ENCODE data around the gene F11R. TPM values are rescaled to one million over a fixed set of nuclear protein-coding genes. Genes with fewer than 3 reads are reported as not detected.
"Not testable (repeated sequence)": the region's sequence is repeated elsewhere in the genome, so short reads cannot be mapped to it uniquely, and the experiment has no call there.

Gene F11R
- polyA plus RNA-seq, 4 donors, result 81.3 to 103 (median 95.5) TPM

- peak; percentile 33 to 52 (median 48) for DNase-seq (ENCODE audit: low read depth in 4 of 4, low spot score in 3 of 4)
Observed at GRCh38 chr1:161044908-161045735, 24.2 kb upstream of the F11R start.

GRCh38 chr1:161044535-161044907 lies 23.6 kb upstream of the F11R start:
- DNase-seq (ENCODE audit: low read depth in 4 of 4, low spot score in 3 of 4), result no peak

DNA sequence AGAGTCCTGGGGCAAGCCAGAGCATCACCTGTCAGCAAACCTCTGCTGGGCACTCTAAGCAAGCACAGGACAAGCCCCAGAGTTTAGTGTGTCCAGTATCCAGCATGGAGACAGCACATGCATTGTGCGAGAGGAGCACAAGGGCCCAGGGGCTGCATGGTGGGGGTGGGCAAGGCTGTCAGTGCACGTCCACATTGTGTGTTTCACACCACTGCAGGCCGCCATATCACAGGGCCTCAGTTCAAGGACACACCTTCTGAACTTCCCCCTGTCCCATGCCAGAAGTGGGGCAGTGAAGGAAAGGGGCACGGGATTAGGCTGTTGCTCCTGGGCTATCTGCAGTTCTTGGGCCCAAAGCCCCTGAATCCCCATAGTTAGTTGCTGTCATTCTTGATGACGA lies 18.6 kb upstream of the F11R start:
- no peak for DNase-seq (ENCODE audit: low read depth in 4 of 4, low spot score in 3 of 4)

GRCh38 chr1:161039154-161039545 lies 18.2 kb upstream of the F11R start:
- no peak for DNase-seq (ENCODE audit: low read depth in 4 of 4, low spot score in 3 of 4)

DNA sequence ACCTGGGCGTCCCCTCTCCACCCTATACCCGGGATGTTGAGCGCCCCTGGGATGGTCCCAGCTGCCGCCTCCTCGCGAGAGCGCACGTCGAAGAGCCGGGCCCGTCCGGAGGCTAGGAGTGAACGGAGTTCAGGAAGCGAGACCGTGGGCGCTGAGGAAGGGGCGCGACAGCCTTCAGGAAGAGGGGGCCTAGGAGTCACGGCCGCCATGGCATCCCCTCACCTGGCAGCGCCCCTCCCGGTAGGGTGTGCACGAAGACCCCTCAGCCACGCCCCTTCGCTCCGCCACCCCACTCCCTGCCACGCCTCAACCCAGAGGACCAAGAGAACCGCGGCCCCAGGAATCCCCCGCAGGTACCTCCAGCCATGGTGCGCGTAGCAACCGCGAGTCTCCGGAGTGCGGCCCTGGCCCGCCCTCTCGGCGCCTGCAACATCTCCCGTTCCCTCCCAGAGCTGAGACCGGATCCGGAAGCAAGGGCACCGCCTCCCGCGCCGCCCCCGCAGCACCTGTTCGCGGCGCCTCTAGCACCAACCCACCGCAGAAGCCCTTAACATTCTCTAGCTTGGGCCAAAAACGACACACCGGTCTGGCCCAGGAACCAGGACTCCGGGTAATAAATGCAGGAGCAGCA lies 17.7 kb upstream of the F11R start, which contains the start of gene TSTD1:
Gene TSTD1, minus strand, starts transcription at position 442 of the 631 bp plus-strand sequence. Its CDS starts 75 bp downstream, at position 367.
- DNase-seq (ENCODE audit: low read depth in 4 of 4, low spot score in 3 of 4), result peak in 1 of 4 donors; percentile 47

DNA sequence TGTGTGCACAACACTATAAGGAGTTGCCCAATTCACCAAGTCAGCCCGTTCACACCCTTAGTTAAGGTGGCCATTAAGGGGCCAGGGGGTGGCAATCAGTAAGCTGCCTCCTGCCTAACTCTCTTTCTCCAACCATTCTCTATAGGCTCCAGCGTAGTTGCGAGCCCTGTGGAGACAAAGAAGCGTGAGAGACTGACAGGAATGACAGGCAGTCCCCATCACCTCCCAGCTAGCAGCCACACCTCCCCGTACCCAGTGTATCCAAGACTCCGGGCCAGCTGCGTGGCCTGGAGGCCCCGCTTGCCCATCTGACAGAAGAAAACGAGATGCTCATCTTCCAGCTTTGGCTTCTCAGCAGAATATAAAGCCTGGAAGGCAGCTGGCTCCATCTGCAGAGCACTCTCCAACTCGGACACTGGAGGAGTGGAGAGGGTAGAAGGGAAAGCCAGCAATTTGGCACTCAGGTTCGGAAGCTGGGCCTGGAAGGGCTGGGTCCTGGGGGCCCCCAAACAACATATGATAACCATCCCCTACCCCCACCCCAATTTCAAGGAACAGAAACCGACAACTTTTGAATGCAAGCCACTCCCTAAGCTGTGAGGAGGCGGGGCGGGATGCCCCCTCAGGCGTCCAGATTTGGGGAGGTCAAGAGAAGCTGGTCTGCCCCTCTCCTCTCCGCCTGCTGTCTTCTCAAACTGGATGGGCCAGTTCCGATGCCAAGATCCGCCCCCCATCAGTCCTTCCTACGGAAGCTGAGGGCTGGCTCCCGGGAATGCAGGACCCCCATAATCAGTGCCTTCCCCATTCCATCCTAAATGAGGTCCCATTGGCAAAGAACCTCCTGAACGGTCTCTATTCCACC lies 16.9 kb upstream of the F11R start:
- DNase-seq (ENCODE audit: low read depth in 4 of 4, low spot score in 3 of 4), result no peak

DNA sequence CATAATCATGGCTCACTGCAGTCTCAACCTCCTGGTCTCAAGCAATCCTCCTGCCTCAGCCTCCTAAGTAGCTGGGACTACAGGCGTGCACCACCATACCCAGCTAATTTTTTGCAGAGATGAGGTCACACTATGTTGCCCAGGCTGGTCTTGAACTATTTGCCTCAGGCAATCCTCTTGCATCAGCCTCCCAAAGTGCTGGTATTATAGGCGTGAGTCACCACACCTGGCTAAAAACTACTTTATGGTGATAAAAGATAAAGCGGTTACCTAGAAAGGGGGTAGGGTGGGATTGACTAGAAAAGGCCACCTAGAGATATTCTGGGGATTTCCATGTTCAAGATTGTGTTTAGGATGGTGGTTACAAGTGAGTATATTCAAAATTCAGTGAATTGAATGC lies 12.8 kb upstream of the F11R start:
- DNase-seq (ENCODE audit: low read depth in 4 of 4, low spot score in 3 of 4), result no peak

DNA sequence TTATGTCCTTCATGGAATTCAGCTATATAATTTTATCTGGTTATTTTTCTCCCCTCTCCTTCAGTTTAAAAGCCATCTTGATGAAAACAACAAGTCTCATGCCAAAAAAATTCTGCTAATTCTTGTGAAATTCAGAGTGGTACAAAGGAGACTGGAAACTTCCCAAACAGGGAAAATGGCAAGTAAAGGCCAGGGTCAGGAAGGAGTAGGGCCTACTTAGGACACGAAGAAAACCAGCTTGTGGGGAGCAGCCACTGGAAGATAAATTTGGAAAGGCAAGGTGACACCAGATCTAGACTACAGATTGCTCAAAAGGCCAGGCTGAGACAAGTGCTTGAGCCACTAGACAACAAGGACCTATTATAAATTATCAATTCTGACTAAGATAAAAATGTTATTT lies 11.5 kb upstream of the F11R start:
- no peak for DNase-seq (ENCODE audit: low read depth in 4 of 4, low spot score in 3 of 4)

GRCh38 chr1:161031874-161032273 lies 10.9 kb upstream of the F11R start:
- DNase-seq (ENCODE audit: low read depth in 4 of 4, low spot score in 3 of 4), result no peak

DNA sequence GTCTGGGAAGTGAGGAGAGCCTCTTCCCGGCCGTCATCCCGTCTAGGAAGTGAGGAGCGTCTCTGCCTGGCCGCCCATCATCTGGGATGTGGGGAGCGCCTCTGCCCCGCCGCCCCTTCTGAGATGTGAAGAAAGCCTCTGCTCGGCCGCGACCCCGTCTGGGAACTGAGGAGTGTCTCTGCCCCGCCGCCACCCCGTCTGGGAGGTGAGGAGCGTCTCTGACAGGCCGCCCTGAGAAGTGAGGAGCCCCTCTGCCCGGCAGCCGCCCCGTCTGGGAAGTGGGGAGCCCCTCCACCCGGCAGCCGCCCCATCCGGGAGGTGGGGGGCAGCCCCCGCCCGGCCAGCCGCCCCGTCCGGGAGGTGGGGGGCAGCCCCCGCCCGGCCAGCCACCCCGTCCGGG lies 8.5 kb upstream of the F11R start:
- not testable (repeated sequence) for DNase-seq (ENCODE audit: low read depth in 4 of 4, low spot score in 3 of 4)

DNA sequence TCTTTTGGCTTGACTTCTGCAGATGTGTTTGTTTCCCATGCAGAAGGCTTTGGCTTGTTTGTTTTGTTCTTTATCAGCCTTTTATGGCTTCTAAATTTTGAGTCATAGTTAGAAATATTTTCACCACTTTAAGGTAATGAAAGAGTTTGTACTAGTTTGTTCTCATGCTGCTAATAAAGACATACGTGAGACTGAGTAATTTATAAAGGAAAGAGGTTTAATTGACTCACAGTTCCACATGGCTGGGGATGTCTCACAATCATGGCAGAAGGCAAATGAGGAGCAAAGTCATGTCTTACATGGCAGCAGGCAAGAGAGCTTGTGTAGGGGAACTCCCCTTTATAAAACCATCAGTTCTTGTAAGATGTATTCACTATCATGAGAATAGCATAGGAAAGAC lies 6.0 kb upstream of the F11R start:
- DNase-seq (ENCODE audit: low read depth in 4 of 4, low spot score in 3 of 4), result not testable (repeated sequence)

GRCh38 chr1:161022432-161022831 lies 1.5 kb upstream of the F11R start:
- not testable (repeated sequence) for DNase-seq (ENCODE audit: low read depth in 4 of 4, low spot score in 3 of 4)

GRCh38 chr1:161021970-161022353 lies 1.0 kb upstream of the F11R start:
- no peak for DNase-seq (ENCODE audit: low read depth in 4 of 4, low spot score in 3 of 4)

DNA sequence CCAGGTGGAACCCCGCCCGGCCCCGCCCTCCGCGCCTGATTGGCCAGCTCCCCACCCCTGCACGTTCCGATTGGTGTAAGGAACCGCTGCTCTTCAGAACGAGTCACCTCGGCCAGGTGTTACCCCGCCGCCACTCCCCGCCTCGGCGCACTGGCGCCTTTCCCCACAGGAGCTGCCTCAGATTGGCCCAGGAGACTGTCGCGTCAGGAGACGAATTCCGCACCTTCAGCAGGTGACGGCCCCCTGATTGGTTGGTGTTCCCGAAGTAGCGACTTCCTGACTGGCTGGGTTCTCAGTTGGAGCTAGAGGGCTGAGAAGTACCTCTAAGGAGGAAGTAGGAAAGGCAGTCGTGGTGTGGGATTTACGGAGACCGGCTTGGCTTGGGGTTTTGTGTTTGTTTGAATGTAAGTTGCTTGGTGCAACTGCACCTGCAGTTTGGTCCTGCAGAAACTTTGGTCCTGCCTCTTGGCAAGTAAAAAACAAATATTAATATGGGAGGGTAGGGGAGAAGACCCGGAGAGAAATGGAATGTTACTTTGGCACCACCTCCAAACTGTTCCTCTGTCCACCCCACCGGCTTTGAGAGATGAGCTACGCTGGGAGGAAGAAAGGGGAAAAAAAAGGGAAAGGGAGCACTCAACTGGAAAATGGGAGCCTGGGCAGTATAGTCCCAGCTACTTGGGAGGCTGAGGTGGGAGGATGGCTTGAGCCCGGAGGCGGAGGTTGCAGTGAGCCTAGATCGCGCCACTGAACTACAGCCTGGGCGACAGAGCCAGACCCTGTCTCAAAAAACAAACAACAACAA lies 415 bp upstream of the F11R start:
- DNase-seq (ENCODE audit: low read depth in 4 of 4, low spot score in 3 of 4), result peak in 3 of 4 donors; percentile 71 to 82 (median 76)

GRCh38 chr1:161019751-161020495 lies 1.0 kb downstream of the F11R start:
- no peak for DNase-seq (ENCODE audit: low read depth in 4 of 4, low spot score in 3 of 4)

DNA sequence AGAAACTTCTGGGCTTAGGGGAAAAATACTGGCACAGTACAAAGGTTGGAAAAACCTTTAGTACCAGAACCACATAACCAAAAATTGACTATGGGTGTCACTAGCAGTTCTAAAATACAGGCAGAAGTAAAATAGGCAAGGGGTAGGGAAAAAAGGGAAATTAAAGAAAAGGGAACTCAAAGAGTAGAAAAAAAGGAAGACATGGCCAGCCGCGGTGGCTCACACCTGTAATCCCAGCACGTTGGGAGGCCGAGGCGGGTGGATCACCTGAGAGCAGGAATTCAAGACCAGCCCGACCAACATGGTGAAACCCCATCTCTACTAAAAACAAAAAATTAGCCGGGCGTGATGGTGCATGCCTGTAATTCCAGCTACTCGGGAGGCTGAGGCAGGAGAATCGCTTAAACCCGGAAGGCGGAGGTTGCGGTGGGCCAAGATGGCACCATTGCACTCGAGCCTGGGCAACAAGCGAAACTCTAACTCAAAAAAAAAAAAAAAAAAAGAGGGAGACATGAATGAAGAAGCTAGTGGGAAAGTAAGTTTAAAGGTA lies 1.8 kb downstream of the F11R start:
- not testable (repeated sequence) for DNase-seq (ENCODE audit: low read depth in 4 of 4, low spot score in 3 of 4)

DNA sequence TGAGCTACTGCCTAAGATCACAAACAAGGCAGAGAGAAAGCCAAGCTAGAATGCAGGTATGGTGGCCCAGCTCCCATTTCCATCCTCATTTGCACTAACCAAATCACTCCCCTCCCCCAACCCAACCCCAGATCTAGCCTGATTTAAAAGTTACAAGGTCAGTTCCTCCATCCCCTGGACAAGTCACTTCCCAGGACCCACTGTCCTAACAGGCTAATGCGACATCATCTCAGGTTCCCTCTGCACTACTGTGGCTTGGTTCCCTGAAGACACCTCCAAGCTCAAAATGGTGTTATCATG lies 2.4 kb downstream of the F11R start:
- no peak for DNase-seq (ENCODE audit: low read depth in 4 of 4, low spot score in 3 of 4)

DNA sequence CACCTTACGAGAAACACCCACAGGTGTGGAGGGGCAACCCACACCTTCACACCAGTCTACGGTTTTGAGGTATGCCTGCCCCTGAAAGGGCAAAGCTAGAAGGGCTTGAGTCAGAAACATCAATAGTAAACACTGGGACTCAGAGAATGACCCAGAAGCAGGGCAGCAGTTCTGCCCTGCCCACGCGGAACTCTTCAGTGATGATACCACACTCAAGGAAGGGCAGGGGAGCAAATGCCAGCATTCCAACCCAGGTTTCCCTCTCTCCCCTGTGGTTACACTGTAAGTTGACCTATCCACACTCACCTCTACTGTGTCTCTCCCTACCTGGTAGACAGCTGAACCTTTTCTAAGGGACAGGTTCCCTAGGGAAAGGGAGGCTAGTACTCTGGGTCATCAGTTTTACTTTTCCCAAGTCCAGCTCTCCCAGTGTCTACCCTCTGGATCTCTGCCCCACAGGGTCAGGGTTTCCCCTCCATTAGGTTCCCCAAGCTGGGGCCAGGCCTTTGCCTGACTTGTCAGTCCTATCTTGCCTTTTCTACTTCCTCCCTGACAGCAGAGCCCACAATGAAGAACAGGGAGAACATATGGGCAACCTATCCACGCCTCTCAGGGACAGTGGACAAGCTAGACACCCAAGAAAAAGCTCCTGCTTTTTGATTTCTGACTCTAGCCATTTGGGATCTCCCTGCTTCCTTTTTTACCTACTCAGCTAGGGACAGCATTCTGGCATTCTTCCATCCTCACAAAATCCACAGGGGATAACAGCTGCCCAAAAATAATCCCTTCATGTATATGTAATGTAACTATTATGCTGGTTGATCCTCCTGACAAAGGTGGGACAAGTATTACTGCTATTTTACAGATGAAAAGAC lies 3.0 kb downstream of the F11R start:
- no peak for DNase-seq (ENCODE audit: low read depth in 4 of 4, low spot score in 3 of 4)

DNA sequence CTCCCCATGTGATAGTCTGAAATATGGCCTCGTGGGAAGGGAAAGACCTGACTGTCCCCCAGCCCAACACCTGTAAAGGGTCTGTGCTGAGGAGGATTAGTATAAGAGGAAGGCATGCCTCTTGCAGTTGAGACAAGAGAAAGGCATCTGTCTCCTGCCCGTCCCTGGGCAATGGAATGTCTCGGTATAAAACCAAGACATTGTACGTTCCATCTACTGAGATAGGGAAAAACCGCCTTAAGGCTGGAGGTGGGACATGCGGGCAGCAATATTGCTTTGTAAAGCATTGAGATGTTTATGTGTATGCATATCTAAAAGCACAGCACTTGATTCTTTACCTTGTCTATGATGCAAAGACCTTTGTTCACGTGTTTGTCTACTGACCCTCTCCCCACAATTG lies 3.8 kb downstream of the F11R start:
- not testable (repeated sequence) for DNase-seq (ENCODE audit: low read depth in 4 of 4, low spot score in 3 of 4)
